Sigmoid colon (tissue), 4 donors: ENCODE results near the gene UBE2R2.

ENCODE experiments used
- EP300 ChIP-seq, 4 donors: sonication (generic); formaldehyde crosslinking; IDR thresholded peaks; one replicate each; pipeline ENCODE4 v1.6.1; 2017; ENCODE audit warnings: antibody characterized with exemption in 4 of 4
- POLR2AphosphoS5 ChIP-seq, 4 donors: sonication (generic); formaldehyde crosslinking; IDR thresholded peaks; one replicate each; pipeline ENCODE4 v1.6.1; 2017; ENCODE audit warnings: antibody characterized with exemption in 4 of 4

DNA sequence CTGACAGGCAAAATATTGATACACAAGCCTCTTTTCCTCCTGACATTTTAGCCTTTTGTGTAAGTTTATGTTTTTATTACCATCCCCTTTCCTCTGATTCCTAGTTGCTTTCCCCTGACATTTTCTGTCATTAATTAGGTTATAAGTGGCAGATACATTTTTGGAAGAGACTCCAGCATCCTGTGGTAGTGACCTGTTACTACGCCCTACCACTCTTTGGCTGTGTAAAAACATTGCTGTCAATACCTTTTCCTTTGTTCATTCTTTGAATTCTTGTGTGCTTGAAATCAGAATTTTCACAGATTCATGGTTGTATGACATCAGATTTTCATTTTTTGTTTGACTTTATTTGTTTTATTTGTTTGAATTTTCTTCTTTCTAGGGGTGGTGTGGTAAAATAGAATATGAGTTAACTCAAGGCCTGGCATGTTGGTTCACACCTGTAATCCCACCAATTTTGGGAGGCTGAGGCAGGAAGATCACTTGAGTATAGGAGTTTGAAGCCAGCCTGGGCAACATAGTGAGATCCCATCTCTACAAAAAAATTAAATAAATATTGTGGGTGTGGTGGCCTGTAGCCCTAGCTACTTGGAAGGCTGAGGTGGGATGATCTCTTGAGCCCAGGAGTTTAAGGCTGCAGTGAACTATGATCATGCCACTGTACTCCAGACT is 43.4 kb downstream of the UBE2R2 start:
- TF ChIP-seq POLR2AphosphoS5 (IDR thresholded peaks at IDR 0.05) (no peak), EP300 (IDR thresholded peaks at IDR 0.05) (no peak)
